B cell (primary cell): ENCODE results near the gene GAD1. TPM values are rescaled to one million over a fixed set of nuclear protein-coding genes. Genes with fewer than 3 reads are reported as not detected.

ENCODE experiments used
- ATAC-seq: fragments of 200-7000 bp; cut with Tn5 transposase; one replicate; pipeline ENCODE4 v1.10.0; 2021; ENCODE audit warnings: low read depth, mild to moderate bottlenecking, moderate number of reproducible peaks, moderate library complexity
- CTCF ChIA-PET: fragments of 350-600 bp; sonication (Branson Sonifier 250); formaldehyde crosslinking; loops from one replicate; lab custom pipeline; 2021; ENCODE audit warnings: antibody characterized with exemption, inconsistent platforms; lab: Charles Lee
- POLR2A ChIA-PET: fragments of 350-600 bp; sonication (Branson Sonifier 250); formaldehyde crosslinking; loops from one replicate; lab custom pipeline; 2021; ENCODE audit warnings: antibody characterized with exemption; lab: Charles Lee
- DNase-seq: peaks from one replicate; pipeline ENCODE4 v3.0.0; 2013
- H2AFZ ChIP-seq: 2 replicates; pipeline ENCODE4 v1.6.1; 2012; ENCODE audit warnings: mild to moderate bottlenecking, low read depth, low read length; ENCODE audit not compliant: insufficient read depth, poor library complexity, severe bottlenecking
- H3K27ac ChIP-seq, 2 donors: 1 replicate in 1 of 2; 2 replicates in 1 of 2; pipeline ENCODE4 v1.5.1; 2012 to 2013; ENCODE audit warnings: low read length in 2 of 2, mild to moderate bottlenecking in 2 of 2, moderate library complexity in 1 of 2
- H3K27me3 ChIP-seq, 4 experiments: fragments of 200-600 bp in 1 of 4; sonication (generic) in 1 of 4; replicated peaks in 1 of 4; 1 replicate in 2 of 4; 2 replicates in 2 of 4; pipeline versions ENCODE4 v1.6.1 to v1.7.0; 2013 to 2016; ENCODE audit warnings: low read length in 3 of 4, mild to moderate bottlenecking in 2 of 4, mixed read lengths in 1 of 4, moderate library complexity in 1 of 4; ENCODE audit not compliant: insufficient read depth in 4 of 4, control insufficient read depth in 3 of 4; ENCODE audit errors: control extremely low read depth in 1 of 4
- H3K36me3 ChIP-seq, 2 experiments: replicated peaks in 1 of 2; 1 replicate in 1 of 2; 2 replicates in 1 of 2; pipeline versions ENCODE4 v1.6.1 to v1.7.1; 2013; ENCODE audit warnings: low read length in 1 of 2; ENCODE audit not compliant: insufficient read depth in 2 of 2, control insufficient read depth in 1 of 2; ENCODE audit errors: control extremely low read depth in 1 of 2, extremely low read depth in 1 of 2
- H3K4me1 ChIP-seq, 2 donors: fragments of 200-600 bp in 1 of 2; sonication (generic) in 1 of 2; 1 replicate in 1 of 2; 2 replicates in 1 of 2; pipeline versions ENCODE4 v1.5.1 to v1.6.1; 2013 to 2017; ENCODE audit warnings: low read length in 2 of 2; ENCODE audit not compliant: control insufficient read depth in 2 of 2, insufficient read depth in 2 of 2
- H3K4me2 ChIP-seq: replicated peaks from 2 replicates; pipeline ENCODE3; 2012; ENCODE audit warnings: mild to moderate bottlenecking, low read depth, low read length; ENCODE audit not compliant: poor library complexity, severe bottlenecking
- H3K4me3 ChIP-seq, 5 experiments: fragments of 200-600 bp in 1 of 5; sonication (generic) in 1 of 5; 1 replicate in 3 of 5; 2 replicates in 2 of 5; pipeline versions ENCODE4 v1.5.1 to v1.7.0; 2011 to 2016; ENCODE audit warnings: low read length in 4 of 5, mild to moderate bottlenecking in 4 of 5, low read depth in 2 of 5, control low read depth in 1 of 5, moderate library complexity in 1 of 5; ENCODE audit not compliant: insufficient read depth in 1 of 5; ENCODE audit errors: control extremely low read depth in 1 of 5, extremely low read depth in 1 of 5
- H3K79me2 ChIP-seq: fragments of 200-600 bp; sonication (generic); one replicate; pipeline ENCODE4 v1.6.0; 2016; ENCODE audit warnings: low read length; ENCODE audit not compliant: control insufficient read depth, insufficient read depth
- H3K9ac ChIP-seq: fragments of 200-600 bp; sonication (generic); 2 replicates; pipeline ENCODE4 v1.6.1; 2017; ENCODE audit warnings: mild to moderate bottlenecking, low read length, moderate library complexity
- H3K9me3 ChIP-seq, 3 donors: one replicate each; pipeline versions ENCODE4 v1.6.1 to v1.7.1; 2013; ENCODE audit warnings: low read length in 2 of 3; ENCODE audit not compliant: control insufficient read depth in 2 of 3, insufficient read depth in 1 of 3; ENCODE audit errors: control extremely low read depth in 1 of 3
- H4K20me1 ChIP-seq: 2 replicates; pipeline ENCODE4 v1.6.0; 2012; ENCODE audit warnings: mild to moderate bottlenecking, low read length; ENCODE audit not compliant: insufficient read depth, control insufficient read depth, poor library complexity, severe bottlenecking
- H3K27ac Mint-ChIP-seq: one replicate; pipeline ENCODE4 v1.8.0; 2021; ENCODE audit warnings: mixed read lengths
- H3K27me3 Mint-ChIP-seq: one replicate; pipeline ENCODE4 v1.8.0; 2021; ENCODE audit warnings: mixed read lengths
- H3K4me1 Mint-ChIP-seq: one replicate; pipeline ENCODE4 v1.8.0; 2021; ENCODE audit warnings: mixed read lengths
- H3K4me3 Mint-ChIP-seq: one replicate; pipeline ENCODE4 v1.8.0; 2021; ENCODE audit warnings: mixed read lengths
- H3K9me3 Mint-ChIP-seq: one replicate; pipeline ENCODE4 v1.8.0; 2022; ENCODE audit warnings: mixed read lengths; ENCODE audit not compliant: insufficient read depth
- EZH2 ChIP-seq: IDR thresholded peaks from 2 replicates; pipeline ENCODE4 v1.6.1; 2012; ENCODE audit warnings: borderline replicate concordance, low read depth, mild to moderate bottlenecking, moderate library complexity, low read length; ENCODE audit not compliant: insufficient read depth, poor library complexity, severe bottlenecking
- WGBS: methylation state at CpG from one replicate; pipeline ENCODE4 v1.1.5; 2013; ENCODE audit warnings: missing lambda C conversion rate; ENCODE audit not compliant: insufficient coverage; 5-methylcytosine and 5-hydroxymethylcytosine counted together
- intact Hi-C: fragments of 100-400 bp; cut with micrococcal nuclease; formaldehyde crosslinking; loops from one replicate; pipeline ENCODE4 v1.10.0; 2022
- polyA plus RNA-seq: library from polyadenylated mRNA; depleted of rRNA; stranded (reverse); fragments of >200 nt; gene quantifications from 2 replicates; pipeline ENCODE4 v1.2.3, GENCODE V29; 2012
- total RNA-seq, 2 donors: library from RNA; stranded (reverse); fragments of 120-200 nt in 1 of 2; gene quantifications; 1 replicate in 1 of 2; 2 replicates in 1 of 2; pipeline versions ENCODE4 v1.2.3 to v1.2.4, GENCODE V29; 2013 to 2022
- TF ChIP-seq, protein P1 (sequence below): fragments of 200-600 bp; IDR thresholded peaks from one replicate; pipeline ENCODE4 v1.8.0; 2022; ENCODE audit warnings: antibody characterized with exemption, mild to moderate bottlenecking

Gene GAD1
- total and polyA plus RNA-seq, 2 donors (not counting 1 experiment from before 2014, with no cell fraction given): not detected

DNA sequence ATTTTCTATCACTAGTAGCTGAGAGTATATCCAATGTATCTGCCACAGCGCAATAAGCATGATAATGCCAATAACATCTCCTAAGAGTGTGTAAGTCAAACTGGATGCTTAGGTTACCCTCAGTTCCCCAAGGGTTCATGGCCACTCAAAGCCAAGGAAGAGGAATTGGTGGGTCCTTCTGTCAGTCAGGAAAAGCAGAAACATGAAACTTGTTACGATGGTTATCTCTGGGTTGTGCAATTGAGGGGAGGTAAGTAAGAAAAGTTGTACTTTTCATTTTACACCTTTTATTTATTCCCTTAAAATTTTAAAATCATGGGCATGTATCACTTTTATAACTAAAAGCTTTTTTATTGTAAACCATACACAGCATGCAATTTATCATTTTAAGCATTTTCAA lies 10.1 kb upstream of the GAD1 start:
- Mint-ChIP-seq H3K4me1 (no peaks in the 10 kb centered on the region), H3K9me3 (no peaks in the 10 kb centered on the region), H3K27ac (no peak overlapping the region), H3K27me3 (peaks cover 24% of the 10 kb centered on the region), H3K4me3 (no peak overlapping the region)
- Histone ChIP-seq H3K9ac (no peak overlapping the region), H2AFZ (no peak overlapping the region), H3K27me3 (peaks cover 0 to 4% (median 3%) of the 10 kb centered on the region in 4 experiments), H3K4me1 (no peaks in the 10 kb centered on the region), H4K20me1 (no peaks in the 10 kb centered on the region), H3K79me2 (no peaks in the 10 kb centered on the region), H3K27ac (no peak overlapping the region), H3K36me3 (no peaks in the 10 kb centered on the region), H3K9me3 (no peaks in the 10 kb centered on the region), H3K4me3 (no peak overlapping the region), H3K4me2 (no peak overlapping the region)
- DNase-seq: no peak
- TF ChIP-seq, protein P1, sequence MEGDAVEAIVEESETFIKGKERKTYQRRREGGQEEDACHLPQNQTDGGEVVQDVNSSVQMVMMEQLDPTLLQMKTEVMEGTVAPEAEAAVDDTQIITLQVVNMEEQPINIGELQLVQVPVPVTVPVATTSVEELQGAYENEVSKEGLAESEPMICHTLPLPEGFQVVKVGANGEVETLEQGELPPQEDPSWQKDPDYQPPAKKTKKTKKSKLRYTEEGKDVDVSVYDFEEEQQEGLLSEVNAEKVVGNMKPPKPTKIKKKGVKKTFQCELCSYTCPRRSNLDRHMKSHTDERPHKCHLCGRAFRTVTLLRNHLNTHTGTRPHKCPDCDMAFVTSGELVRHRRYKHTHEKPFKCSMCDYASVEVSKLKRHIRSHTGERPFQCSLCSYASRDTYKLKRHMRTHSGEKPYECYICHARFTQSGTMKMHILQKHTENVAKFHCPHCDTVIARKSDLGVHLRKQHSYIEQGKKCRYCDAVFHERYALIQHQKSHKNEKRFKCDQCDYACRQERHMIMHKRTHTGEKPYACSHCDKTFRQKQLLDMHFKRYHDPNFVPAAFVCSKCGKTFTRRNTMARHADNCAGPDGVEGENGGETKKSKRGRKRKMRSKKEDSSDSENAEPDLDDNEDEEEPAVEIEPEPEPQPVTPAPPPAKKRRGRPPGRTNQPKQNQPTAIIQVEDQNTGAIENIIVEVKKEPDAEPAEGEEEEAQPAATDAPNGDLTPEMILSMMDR: no peak
- TF ChIP-seq EZH2: no peak
- ChIA-PET CTCF (interaction anchor here (0.6 kb wide), 1 partner anchor 397 kb away, joined by 3 read pairs; no protein-coding TSS in a partner anchor), POLR2A (no interaction called here)
- intact Hi-C loops: no loop called here
- WGBS: no CpG with 5 or more reads among the region's 2 CpGs
- ATAC-seq: no peak

- H3K9me3 ChIP-seq: peaks cover 0 to 44% (median 2%) of the 10 kb centered on the region in 3 donors
- H3K9me3 Mint-ChIP-seq: no peaks in the 10 kb centered on the region
- POLR2A ChIA-PET: interaction anchor here (0.5 kb wide), 1 partner anchor 121 kb away, joined by 4 read pairs; no protein-coding TSS in a partner anchor
- no peak overlapping the region for H2AFZ ChIP-seq
- H3K4me3 ChIP-seq: no peak overlapping the region
- no peaks in the 10 kb centered on the region for H3K79me2 ChIP-seq
- no peaks in the 10 kb centered on the region for H3K36me3 ChIP-seq
- DNase-seq (peak; percentile 75), ATAC-seq (peak; percentile 23)
- H3K4me2 ChIP-seq: no peak overlapping the region
- H3K4me1 Mint-ChIP-seq: peaks cover 30% of the 10 kb centered on the region
- H3K27me3 ChIP-seq: peaks cover 0 to 52% (median 40%) of the 10 kb centered on the region in 4 experiments
- H4K20me1 ChIP-seq: no peaks in the 10 kb centered on the region
- TF ChIP-seq EZH2: no peak
- TF ChIP-seq, protein P1: peak; percentile 77
- H3K4me1 ChIP-seq: peaks cover 32 to 43% of the 10 kb centered on the region in 2 donors
- H3K27me3 Mint-ChIP-seq: peaks cover 65% of the 10 kb centered on the region
- no peak overlapping the region for H3K9ac ChIP-seq
- 6% methylated on average over 4 of the region's 14 CpGs for WGBS
- H3K4me3 Mint-ChIP-seq: no peak overlapping the region
- intact Hi-C loops: loop anchor here (1.0 to 10.0 kb wide), 4 partner anchors 96 to 881 kb away; partner anchors contain the start of gene SP5
- H3K27ac Mint-ChIP-seq: no peak overlapping the region
- CTCF ChIA-PET: interaction anchor here (0.6 to 5.5 kb wide), 14 partner anchors 9 to 1713 kb away, joined by 3 to 37 read pairs (median 4); no protein-coding TSS in a partner anchor
- H3K27ac ChIP-seq: no peak overlapping the region
Measured at GRCh38 chr2:170812710-170813600, 3.7 kb upstream of the GAD1 start.
